DOHH2 (cell line): ENCODE measurements around the gene PCBP3.

ENCODE experiments used
- EZH2phosphoT487 ChIP-seq: fragments of 200-600 bp; sonication (generic); IDR thresholded peaks from 2 replicates; pipeline ENCODE4 v1.6.1; 2017; ENCODE audit warnings: borderline replicate concordance, mild to moderate bottlenecking, antibody characterized with exemption, low read length, moderate library complexity, mixed read lengths
- TF ChIP-seq, protein P1 (sequence below): fragments of 200-600 bp; sonication (generic); IDR thresholded peaks from one replicate; pipeline ENCODE4 v1.5.1; 2014; ENCODE audit warnings: antibody characterized with exemption, mild to moderate bottlenecking, low read depth, low read length; ENCODE audit not compliant: poor library complexity, severe bottlenecking

DNA sequence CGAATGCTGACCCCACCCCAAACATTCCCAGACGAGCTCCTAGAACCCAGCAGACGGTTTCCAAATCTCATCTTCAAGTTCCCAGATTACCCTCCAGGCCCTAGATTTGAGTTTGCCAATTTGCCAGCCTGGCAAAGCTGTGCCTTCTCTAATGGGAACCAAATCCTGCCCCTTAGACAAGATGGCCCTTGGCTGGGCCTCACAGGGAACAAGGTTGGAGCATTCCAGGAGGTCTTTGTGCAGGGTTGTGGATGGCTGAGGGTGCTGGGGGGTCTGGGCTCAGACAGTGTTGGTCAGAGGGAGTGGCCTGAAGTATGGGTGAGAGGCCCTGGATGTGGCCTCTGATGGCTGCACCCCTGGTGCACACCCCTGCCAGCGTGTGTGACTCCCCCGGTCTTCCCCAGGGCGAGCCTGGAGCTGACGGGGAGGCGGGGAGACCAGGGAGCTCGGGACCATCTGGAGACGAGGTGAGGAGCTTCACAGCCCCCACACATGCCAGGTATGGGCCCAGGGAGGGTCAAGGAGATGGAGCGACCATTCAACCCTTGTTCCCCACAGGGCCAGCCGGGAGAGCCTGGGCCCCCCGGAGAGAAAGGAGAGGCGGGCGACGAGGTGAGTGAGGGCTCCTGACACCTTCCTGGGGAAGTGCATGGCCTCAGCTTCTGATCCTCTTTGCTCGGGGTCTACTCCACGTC is 348.2 kb downstream of the PCBP3 start:
- TF ChIP-seq, protein P1, sequence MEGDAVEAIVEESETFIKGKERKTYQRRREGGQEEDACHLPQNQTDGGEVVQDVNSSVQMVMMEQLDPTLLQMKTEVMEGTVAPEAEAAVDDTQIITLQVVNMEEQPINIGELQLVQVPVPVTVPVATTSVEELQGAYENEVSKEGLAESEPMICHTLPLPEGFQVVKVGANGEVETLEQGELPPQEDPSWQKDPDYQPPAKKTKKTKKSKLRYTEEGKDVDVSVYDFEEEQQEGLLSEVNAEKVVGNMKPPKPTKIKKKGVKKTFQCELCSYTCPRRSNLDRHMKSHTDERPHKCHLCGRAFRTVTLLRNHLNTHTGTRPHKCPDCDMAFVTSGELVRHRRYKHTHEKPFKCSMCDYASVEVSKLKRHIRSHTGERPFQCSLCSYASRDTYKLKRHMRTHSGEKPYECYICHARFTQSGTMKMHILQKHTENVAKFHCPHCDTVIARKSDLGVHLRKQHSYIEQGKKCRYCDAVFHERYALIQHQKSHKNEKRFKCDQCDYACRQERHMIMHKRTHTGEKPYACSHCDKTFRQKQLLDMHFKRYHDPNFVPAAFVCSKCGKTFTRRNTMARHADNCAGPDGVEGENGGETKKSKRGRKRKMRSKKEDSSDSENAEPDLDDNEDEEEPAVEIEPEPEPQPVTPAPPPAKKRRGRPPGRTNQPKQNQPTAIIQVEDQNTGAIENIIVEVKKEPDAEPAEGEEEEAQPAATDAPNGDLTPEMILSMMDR: no peak
- TF ChIP-seq EZH2phosphoT487: no peak
